ENCODE results near the gene TNFRSF12A.

DNA sequence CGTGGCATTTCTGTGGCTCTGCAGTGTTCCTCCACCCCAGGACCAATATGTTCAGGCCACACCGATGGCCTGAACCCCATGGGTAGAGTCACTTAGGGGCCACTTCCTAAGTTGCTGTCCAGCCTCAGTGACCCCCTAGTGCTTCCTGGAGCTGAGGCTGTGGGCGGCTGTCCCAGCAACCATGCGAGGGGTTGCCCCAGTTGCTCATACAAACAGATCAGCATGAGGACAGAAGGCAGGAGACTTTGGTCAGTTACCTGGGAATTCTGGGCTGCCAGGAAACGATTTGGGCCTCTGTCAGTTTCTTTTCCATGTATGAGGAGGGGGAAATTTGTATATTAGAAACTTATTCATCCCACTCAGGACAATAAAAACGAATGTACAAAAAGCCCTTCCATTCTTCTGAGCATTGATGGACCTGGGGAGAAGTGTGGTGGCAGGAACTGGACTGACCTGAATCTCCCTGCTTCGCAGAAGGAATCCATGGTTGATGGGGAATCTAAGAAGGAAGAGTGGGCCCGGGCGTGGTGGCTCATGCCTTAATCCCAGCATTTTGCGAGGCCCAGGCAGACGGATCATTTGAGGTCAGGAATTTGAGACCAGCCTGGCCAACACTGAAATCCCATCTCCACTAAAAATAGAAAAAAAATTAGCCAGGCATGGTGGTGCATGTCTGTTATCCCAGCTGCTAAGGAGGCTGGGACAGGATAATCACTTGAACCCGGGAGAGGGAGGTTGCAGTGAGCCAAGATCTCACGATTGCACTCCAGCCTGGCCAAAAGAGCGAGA is 40.4 kb downstream of the TNFRSF12A start:
- TF ChIP-seq POLR2A (IDR thresholded peaks at IDR 0.05) (no peak), POLR2AphosphoS5 (IDR thresholded peaks at IDR 0.05) (no peak)
- TF ChIP-seq, protein P1, sequence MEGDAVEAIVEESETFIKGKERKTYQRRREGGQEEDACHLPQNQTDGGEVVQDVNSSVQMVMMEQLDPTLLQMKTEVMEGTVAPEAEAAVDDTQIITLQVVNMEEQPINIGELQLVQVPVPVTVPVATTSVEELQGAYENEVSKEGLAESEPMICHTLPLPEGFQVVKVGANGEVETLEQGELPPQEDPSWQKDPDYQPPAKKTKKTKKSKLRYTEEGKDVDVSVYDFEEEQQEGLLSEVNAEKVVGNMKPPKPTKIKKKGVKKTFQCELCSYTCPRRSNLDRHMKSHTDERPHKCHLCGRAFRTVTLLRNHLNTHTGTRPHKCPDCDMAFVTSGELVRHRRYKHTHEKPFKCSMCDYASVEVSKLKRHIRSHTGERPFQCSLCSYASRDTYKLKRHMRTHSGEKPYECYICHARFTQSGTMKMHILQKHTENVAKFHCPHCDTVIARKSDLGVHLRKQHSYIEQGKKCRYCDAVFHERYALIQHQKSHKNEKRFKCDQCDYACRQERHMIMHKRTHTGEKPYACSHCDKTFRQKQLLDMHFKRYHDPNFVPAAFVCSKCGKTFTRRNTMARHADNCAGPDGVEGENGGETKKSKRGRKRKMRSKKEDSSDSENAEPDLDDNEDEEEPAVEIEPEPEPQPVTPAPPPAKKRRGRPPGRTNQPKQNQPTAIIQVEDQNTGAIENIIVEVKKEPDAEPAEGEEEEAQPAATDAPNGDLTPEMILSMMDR (IDR thresholded peaks at IDR 0.05) = no peak
